ENCODE measurements around the gene TMEM19. TPM values are rescaled to one million over a fixed set of nuclear protein-coding genes. Genes with fewer than 3 reads are reported as not detected.

The TMEM19 gene
- total RNA-seq, 1 donor from 2014 or later: 40.3 TPM

GRCh38 chr12:71641390-71641789 lies 44.5 kb upstream of the TMEM19 start:
- FAIRE-seq (no peak), DNase-seq (ENCODE audit: low read depth) (no peak)
- H3K36me3 ChIP-seq (ENCODE audit: control insufficient read depth, insufficient read depth, low read length): peaks cover 11% of the 10 kb centered on the region
- no peak for TF ChIP-seq CTCF (IDR thresholded peaks at IDR 0.05; ENCODE audit: insufficient read depth, low read length, severe bottlenecking)
- H3K4me3 ChIP-seq (ENCODE audit: low read depth, low read length): no peak overlapping the region
- H3K27me3 ChIP-seq (ENCODE audit: control insufficient read depth, insufficient read depth, low read length): no peaks in the 10 kb centered on the region

GRCh38 chr12:71642264-71642663 lies 43.6 kb upstream of the TMEM19 start:
- no peak overlapping the region for H3K4me3 ChIP-seq (ENCODE audit: low read depth, low read length)
- H3K27me3 ChIP-seq (ENCODE audit: control insufficient read depth, insufficient read depth, low read length): no peaks in the 10 kb centered on the region
- DNase-seq (ENCODE audit: low read depth): no peak
- TF ChIP-seq CTCF (IDR thresholded peaks at IDR 0.05; ENCODE audit: insufficient read depth, low read length, severe bottlenecking): no peak
- no peak for FAIRE-seq
- peaks cover 13% of the 10 kb centered on the region for H3K36me3 ChIP-seq (ENCODE audit: control insufficient read depth, insufficient read depth, low read length)

DNA sequence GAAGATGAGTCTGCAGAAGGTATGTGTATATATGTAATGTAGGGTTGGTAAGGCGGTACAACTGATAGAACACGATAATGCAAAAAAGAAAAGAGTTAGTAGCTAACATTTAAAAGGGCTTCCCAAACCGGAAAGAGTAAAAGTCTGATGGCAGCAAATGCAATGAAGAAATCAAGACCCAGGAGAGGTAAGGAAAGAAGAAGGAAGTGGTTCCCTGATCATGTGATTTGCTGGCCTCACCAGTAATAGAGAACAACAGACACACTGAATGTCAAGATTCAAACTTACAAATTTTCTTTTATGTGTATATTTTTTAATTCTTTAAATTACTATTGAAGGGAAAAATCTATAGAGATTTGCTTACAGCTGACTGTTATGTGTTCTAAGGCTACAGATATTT lies 40.6 kb upstream of the TMEM19 start:
- TF ChIP-seq CTCF (IDR thresholded peaks at IDR 0.05; ENCODE audit: insufficient read depth, low read length, severe bottlenecking): no peak
- DNase-seq (ENCODE audit: low read depth): no peak
- H3K36me3 ChIP-seq (ENCODE audit: control insufficient read depth, insufficient read depth, low read length): peaks cover 11% of the 10 kb centered on the region
- H3K4me3 ChIP-seq (ENCODE audit: low read depth, low read length): no peak overlapping the region
- no peak for FAIRE-seq
- no peaks in the 10 kb centered on the region for H3K27me3 ChIP-seq (ENCODE audit: control insufficient read depth, insufficient read depth, low read length)

GRCh38 chr12:71646512-71646911 lies 39.4 kb upstream of the TMEM19 start:
- no peak for TF ChIP-seq CTCF (IDR thresholded peaks at IDR 0.05; ENCODE audit: insufficient read depth, low read length, severe bottlenecking)
- DNase-seq (ENCODE audit: low read depth): no peak
- FAIRE-seq: no peak

DNA sequence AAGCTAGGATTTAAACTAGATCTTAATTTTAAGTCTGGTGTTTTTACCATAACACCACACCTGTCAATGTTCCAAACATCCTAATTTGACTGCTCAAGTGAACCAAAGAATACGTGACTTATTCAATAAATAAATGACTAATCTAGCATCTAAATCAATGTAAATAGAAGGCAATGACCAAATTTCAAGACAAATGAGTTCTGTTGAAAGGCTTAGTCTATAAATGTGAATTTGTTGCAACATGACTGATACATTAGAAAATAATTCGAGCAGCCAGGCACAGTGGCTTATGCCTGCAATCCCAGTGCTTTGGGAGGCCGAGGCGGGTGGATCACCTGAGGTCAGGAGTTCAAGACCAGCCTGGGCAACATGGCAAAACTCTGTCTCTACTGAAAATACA lies 37.3 kb upstream of the TMEM19 start:
- H3K36me3 ChIP-seq (ENCODE audit: control insufficient read depth, insufficient read depth, low read length): peaks cover 8% of the 10 kb centered on the region
- peak; percentile 54 for DNase-seq (ENCODE audit: low read depth)

More at GRCh38 chr12:71646512-71646911, 39.4 kb upstream of the TMEM19 start:
- Histone ChIP-seq H3K4me3 (ENCODE audit: low read depth, low read length) (no peak overlapping the region), H3K27me3 (ENCODE audit: control insufficient read depth, insufficient read depth, low read length) (no peaks in the 10 kb centered on the region), H3K36me3 (ENCODE audit: control insufficient read depth, insufficient read depth, low read length) (peaks cover 9% of the 10 kb centered on the region)

More for the DNA sequence above, 37.3 kb upstream of the TMEM19 start:
- TF ChIP-seq CTCF (IDR thresholded peaks at IDR 0.05; ENCODE audit: insufficient read depth, low read length, severe bottlenecking): no peak
- FAIRE-seq: no peak
- Histone ChIP-seq H3K27me3 (ENCODE audit: control insufficient read depth, insufficient read depth, low read length) (no peaks in the 10 kb centered on the region), H3K4me3 (ENCODE audit: low read depth, low read length) (no peak overlapping the region)

Data from bronchial epithelial cell (primary cell).